G401 (cell line): ENCODE measurements around the gene TBX1. TPM values are rescaled to one million over a fixed set of nuclear protein-coding genes. Genes with fewer than 3 reads are reported as not detected.
"Not testable (repeated sequence)": the region's sequence is repeated elsewhere in the genome, so short reads cannot be mapped to it uniquely, and the experiment has no call there.

Experiments used
- DNase-seq: peaks from one replicate; pipeline ENCODE4 v3.0.0-alpha.2; 2015; ENCODE audit warnings: low spot score
- in situ Hi-C: cut with HindIII; loops from 2 replicates; pipeline ENCODE4 v1.10.0; 2016; ENCODE audit warnings: low sequenced_read_pairs, mixed read lengths
- total RNA-seq: library from RNA; depleted of rRNA; stranded (reverse); fragments of >200 nt; shearing (Covaris generic); gene quantifications from 2 replicates; pipeline ENCODE4 v1.2.3, GENCODE V29; 2014

Gene TBX1
- total RNA-seq, 1 experiment from 2014 or later = 32.1 TPM

DNA sequence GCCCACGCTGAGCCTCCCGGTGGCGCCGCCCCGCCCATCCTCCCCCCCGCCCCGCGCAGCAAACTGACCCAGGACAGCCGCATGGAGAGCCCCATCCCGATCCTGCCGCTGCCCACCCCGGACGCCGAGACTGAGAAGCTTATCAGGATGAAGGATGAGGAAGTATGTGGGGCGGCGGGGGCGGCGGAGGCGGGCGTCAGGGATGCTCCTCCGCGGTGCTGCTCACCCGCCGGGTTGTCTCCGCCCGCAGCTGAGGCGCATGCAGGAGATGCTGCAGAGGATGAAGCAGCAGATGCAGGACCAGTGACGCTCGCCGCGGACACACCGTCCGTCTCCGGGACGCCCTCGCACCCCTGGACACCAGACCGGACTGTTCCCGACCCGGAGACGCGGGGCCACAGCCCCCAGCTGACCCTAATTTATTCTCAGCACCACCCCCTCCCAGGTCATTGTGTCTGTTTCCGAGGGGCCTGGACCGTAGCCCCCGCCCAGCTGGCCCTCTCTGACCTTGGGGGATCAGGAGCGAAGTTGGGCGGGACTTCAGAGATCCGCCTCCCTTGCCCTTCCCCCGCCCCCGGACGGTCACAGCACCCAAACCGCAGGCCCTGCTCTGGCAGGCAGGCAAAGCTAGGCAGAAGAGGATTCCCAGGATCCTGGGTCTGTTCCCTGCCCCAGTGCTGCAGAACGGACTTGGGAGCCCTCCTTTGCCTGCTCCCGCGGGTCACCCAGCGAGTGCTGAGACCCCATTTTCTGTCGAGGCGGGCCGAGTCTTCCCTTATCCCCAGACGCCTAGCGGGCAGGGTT is 38.2 kb upstream of the TBX1 start:
- DNase-seq = no peak
- in situ Hi-C loops = no loop called here

- in situ Hi-C loops = no loop called here
Observed at GRCh38 chr22:19722982-19723231, 37.7 kb upstream of the TBX1 start.

DNA sequence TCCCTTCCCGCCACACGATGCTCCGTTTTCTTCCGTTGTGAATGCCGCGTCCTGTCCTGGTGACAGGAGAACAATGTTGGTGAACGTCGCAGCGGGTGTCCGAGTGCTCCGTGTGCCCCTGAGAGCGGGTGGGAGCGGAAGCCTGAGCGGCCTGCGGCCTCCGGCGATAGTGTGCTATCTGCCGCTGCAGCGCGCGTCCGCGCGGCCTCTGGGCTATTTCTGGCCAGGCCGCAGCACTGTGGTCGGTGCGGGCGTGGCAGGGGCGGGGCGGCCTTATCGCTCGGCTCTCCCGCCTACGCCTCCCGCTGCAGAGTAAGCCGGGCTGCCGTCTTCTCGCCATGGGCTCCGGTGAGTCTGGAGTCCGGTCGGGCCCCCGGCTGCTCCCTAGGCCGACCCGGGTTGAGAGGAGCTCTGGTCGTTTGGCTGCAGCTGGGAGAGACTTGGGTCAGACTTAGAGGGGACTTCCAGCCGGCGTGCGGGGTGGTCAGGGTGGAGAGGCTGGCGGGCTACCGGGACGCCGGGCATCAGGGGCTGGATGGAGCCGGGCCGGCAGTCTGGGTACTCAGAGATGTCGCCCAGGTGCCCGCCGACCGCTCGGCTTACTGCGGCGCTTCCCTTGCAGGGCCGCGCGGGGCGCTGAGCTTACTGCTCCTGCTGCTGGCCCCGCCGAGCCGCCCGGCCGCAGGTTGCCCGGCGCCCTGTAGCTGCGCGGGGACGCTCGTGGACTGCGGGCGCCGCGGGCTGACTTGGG is 37.2 kb upstream of the TBX1 start, which contains the start of gene GP1BB:
Gene GP1BB (plus strand): TSS at position 308 of the 751 bp plus-strand sequence. CDS start 31 bp downstream, at position 339.
- no peak for DNase-seq

More at GRCh38 chr22:19722982-19723231, 37.7 kb upstream of the TBX1 start:
- no peak for DNase-seq

DNA sequence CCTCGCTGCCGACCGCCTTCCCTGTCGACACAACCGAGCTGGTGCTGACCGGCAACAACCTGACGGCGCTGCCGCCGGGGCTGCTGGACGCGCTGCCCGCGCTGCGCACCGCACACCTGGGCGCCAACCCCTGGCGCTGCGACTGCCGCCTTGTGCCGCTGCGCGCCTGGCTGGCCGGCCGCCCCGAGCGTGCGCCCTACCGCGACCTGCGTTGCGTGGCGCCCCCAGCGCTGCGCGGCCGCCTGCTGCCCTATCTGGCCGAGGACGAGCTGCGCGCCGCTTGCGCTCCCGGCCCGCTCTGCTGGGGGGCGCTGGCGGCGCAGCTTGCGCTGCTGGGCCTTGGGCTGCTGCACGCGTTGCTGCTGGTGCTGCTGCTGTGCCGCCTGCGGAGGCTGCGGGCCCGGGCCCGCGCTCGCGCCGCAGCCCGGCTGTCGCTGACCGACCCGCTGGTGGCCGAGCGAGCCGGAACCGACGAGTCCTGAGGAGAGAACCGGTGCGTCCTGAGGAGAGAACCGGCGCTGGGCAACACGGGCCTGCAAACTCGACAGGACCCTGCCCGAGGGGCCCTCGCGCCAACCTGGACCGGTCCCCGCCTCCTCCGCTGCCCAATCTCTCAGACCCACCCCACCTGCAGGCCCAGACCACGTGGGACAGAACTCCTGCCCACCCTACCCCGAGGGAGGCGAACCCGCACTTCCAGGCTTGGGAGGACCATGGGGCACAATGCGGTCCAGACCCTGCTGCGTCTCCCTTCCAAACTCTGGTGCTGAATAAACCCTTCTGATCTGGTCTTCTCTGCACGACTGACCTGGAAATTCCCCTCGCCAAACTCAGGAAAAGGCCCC is 36.4 kb upstream of the TBX1 start:
- DNase-seq = no peak

More for the DNA sequence above, 37.2 kb upstream of the TBX1 start, which contains the start of gene GP1BB:
- in situ Hi-C loops = no loop called here

DNA sequence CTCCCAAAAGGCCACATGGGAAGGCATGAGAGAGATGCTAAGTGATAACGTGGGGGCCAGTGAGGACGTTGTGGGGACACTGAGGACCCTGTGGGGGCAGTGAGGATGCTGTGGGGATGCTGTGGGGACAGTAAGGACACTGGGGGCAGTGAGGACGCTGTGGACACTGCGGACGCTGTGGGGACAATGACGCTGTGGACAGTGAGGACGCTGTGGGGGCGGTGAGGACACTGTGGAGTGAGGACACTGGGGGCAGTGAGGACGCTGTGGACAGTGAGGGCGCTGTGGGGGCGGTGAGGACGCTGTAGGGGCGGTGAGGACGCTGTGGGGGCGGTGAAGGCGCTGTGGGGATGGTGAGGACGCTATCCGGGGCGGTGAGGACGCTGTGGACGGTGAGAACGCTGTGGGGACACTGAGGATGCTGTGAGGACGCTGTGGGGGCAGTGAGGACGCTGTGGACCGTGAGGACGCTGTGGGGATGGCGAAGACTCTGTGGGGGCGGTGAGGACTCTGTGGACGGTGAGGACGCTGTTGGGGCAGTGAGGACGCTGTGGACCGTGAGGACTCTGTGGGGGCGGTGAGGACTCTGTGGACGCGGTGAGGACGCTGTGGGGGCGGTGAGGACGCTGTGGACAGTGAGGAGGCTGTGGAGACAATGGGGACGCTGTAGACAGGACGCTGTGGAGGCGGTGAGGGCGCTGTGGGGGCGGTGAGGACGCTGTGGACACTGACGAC is 35.5 kb upstream of the TBX1 start:
- DNase-seq = no peak
- in situ Hi-C loops = no loop called here

More for the DNA sequence above, 36.4 kb upstream of the TBX1 start:
- in situ Hi-C loops = no loop called here

- in situ Hi-C loops, DNase-seq: not testable (repeated sequence)
Observed at GRCh38 chr22:19726064-19726788, 34.4 kb upstream of the TBX1 start.

GRCh38 chr22:19727310-19728150 is 33.0 kb upstream of the TBX1 start:
- DNase-seq = peak; percentile 35
- in situ Hi-C loops = no loop called here

DNA sequence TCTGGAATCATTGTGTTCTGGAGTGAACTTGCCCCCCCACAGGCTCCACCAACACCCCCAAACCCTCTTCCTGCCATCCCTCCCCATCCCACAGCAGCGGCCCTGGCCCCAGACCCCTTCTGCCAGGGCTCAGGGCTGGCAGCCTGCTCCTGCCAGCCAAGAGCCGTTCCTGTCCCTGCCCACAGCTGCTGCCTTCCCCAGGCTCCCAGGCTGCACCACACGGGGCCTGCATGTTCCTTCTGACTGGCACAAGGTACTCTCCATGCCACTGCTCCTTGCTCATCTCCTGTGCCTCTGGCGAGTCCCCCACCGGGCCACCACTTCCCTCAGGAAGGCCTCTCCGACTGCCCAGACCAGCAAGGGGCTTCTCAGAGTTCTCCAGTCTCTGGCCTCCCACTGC is 32.3 kb upstream of the TBX1 start:
- in situ Hi-C loops = no loop called here
- peak; percentile 64 for DNase-seq

DNA sequence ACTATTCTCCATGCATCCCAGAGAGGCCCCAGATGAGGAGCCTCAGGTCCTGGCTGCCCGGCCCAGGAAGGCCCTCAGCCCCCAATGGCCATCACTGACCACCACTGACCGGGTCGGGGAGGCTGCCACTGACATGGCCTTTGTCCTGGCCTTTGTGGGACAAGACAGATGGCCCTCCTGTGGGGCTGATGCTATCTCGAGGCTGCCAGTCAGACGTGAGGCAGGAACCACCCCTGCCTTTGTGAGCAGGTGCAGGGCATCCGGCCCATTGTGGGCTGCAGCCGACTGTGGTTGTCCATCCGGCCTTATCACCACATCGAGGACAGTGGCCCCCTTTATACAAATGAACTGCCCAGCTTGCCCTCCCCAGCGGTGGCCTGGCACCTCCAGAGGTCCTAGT is 31.7 kb upstream of the TBX1 start:
- in situ Hi-C loops = no loop called here
- peak; percentile 46 for DNase-seq

GRCh38 chr22:19729507-19729906 is 31.1 kb upstream of the TBX1 start:
- DNase-seq = no peak
- in situ Hi-C loops = no loop called here

GRCh38 chr22:19730198-19730597 is 30.4 kb upstream of the TBX1 start:
- no peak for DNase-seq
- in situ Hi-C loops = no loop called here

DNA sequence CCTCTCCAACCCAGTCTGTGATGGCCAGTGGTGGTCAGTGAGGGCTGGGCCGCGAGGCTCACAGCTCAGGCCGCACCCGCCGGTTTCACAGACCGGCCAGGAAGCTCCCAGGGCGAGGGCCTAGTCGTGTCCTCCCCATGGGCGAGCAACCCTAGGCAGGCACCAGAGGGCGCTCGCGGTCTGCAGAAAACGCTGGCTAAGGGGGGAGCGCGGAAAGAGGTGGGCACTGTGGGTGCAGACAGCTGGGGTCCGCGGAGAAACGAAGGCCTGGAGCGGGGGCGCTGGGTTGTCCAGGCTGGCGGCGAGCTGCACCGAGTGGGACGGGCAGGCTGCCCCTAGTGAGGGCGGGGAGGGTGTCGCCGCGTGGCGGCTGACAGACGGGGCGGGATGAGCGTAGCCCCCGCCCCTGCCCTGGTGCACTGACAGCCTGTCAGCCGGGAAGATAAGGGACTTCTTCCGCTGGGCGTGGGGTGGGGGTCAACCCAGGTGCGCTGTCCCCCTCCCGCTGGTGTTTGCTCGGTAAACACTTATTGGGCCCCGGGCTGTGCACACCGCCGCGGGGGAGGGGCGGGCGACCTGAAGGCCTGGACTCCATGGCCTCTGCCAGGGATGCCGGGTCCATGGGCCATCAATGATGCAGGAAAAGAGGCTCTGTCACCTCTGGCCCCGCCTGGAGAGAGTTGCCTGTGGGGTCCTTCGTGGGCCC is 29.8 kb upstream of the TBX1 start:
- in situ Hi-C loops = no loop called here
- DNase-seq = peak; percentile 83

DNA sequence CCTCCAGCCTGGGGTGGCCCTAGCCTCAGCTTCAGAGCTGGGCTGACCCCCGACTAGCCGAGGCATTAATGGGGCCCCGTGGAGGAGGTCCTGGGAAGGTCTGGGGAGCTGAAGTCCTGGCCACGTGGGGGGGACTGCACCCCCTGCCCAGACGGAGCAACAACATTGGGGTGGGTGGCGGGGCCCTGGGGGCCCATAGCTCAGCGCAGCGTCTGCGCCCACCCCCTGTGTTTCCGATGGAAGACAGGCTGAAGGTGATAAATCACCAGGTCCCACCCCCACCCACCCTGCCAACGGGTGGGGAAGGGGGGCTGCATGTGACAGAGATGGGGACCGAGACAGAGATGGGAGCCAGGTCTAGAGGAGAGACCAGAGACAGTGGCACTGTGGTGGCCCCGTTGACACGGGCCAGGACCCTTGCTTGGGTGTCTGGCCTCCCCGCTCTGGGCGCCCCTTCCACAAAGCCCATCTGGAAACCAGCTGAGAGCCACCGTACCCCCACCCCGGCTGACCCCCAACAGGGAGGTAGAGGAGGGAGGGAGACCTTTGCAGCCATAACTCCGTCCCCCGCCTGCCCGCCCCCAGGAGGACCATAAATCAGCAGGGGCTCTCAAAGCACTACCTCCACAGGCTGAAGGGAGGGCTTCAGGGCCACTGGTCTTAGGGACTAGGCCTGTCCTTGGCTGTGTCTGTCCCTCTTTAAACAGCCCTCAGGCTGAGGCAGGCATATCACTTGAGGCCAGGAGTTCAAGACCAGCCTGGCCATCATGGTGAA is 29.0 kb upstream of the TBX1 start:
- no peak for DNase-seq
- in situ Hi-C loops = no loop called here

DNA sequence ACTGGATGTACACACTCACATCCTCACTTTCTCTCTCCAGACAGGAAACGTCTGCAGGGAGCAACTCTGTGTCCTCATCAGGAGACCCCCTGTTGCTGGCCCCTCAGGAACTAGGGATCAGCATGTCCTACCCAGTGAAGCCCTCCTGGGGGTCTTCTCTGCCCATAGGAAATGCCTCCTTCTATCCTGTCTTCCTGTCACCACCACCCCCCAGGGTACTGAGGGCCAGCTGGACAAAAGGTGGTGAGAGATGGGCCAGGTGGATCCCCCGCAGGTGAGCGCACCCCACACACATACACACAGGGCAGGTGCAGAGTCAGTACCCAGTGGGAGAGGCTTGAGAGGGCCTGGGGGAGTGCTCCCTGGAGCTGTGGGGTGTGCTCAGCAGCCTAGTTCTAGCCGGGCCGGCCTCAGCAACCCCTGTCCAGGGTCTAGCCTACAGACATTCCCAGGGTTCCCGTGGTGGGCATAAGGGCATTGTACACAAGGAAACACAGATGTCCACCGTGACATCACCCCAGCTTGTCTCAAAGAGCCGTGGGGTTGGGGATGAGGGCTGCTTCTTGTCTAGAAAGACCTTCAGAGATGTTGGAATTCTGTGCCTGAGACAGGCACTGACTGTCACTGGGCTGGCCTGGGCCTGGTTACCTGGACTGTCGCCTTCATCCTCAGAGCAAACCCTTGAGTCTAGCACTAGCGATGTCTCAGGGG is 28.0 kb upstream of the TBX1 start:
- in situ Hi-C loops = no loop called here
- no peak for DNase-seq

- in situ Hi-C loops = no loop called here
- DNase-seq = no peak
Observed at GRCh38 chr22:19733755-19734154, 26.8 kb upstream of the TBX1 start.

DNA sequence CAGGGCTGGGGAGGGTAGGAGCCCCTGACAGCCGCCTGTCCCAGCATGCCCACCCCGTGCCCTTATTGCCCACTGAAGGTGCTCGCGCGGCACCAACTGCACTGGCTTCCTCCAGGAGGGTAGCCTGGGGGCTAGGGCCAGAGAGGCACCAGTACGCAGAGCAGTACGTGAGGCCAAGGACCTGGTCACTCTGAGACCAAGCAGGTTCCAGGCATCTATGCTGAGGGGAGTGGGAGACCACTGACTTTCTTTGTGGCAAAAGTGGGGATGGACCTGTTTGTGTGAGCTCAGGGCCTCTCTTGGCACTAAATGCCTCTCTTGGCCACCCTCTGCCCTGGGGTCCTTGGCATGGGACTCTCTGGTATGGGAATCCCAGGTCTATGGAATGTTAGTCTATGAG is 26.4 kb upstream of the TBX1 start:
- DNase-seq = no peak
- in situ Hi-C loops = no loop called here
